Panc1 (cell line): ENCODE results near the gene GNG10. TPM values are rescaled to one million over a fixed set of nuclear protein-coding genes. Genes with fewer than 3 reads are reported as not detected.

Experiments
- ATAC-seq: fragments of 200-7000 bp; cut with Tn5 transposase; 2 replicates; pipeline ENCODE4 v1.9.1; 2020; ENCODE audit warnings: mild to moderate bottlenecking, moderate library complexity
- BruUV-seq: library from RNA; stranded (reverse); fragments of 400-500 nt; replicated peaks from 2 replicates; lab custom pipeline; 2021; lab: Mats Ljungman, UMichigan
- CTCF ChIA-PET: fragments of 300-600 bp; sonication (Branson Sonifier 250); formaldehyde crosslinking; loops from one replicate; lab custom pipeline; 2022; ENCODE audit warnings: antibody characterized with exemption; lab: Charles Lee
- POLR2A ChIA-PET: fragments of 300-600 bp; sonication (Branson Sonifier 250); formaldehyde crosslinking; loops from one replicate; lab custom pipeline; 2022; ENCODE audit warnings: antibody characterized with exemption; lab: Charles Lee
- DNase-seq: peaks from one replicate; pipeline ENCODE4 v3.0.0-alpha.2; 2010; ENCODE audit warnings: low read depth, low spot score
- H3K27ac ChIP-seq: 2 replicates; pipeline ENCODE4 v1.5.1; 2011; ENCODE audit warnings: mild to moderate bottlenecking, low read length, inconsistent platforms
- H3K27me3 ChIP-seq: fragments of 200-500 bp; sonication (Bioruptor generic); 2 replicates; pipeline ENCODE4 v1.6.0; 2014; ENCODE audit warnings: low read length, inconsistent platforms; ENCODE audit not compliant: control insufficient read depth, insufficient read depth
- H3K36me3 ChIP-seq: fragments of 200-500 bp; sonication (Bioruptor generic); 2 replicates; pipeline ENCODE4 v1.5.1; 2014; ENCODE audit warnings: inconsistent platforms, mild to moderate bottlenecking, low read length, moderate library complexity; ENCODE audit not compliant: control insufficient read depth, insufficient read depth
- H3K4me1 ChIP-seq: 2 replicates; pipeline ENCODE4 v1.5.1; 2011; ENCODE audit warnings: inconsistent platforms, mild to moderate bottlenecking, low read length, moderate library complexity; ENCODE audit not compliant: control insufficient read depth, insufficient read depth
- H3K4me3 ChIP-seq, 2 experiments: 2 replicates each; pipeline ENCODE4 v1.5.1; 2011 to 2012; ENCODE audit warnings: low read depth in 2 of 2, low read length in 2 of 2, mild to moderate bottlenecking in 2 of 2, inconsistent platforms in 1 of 2, moderate library complexity in 1 of 2
- H3K9me3 ChIP-seq: fragments of 200-500 bp; sonication (Bioruptor generic); 2 replicates; pipeline ENCODE4 v1.5.1; 2014; ENCODE audit warnings: low read depth, mild to moderate bottlenecking, inconsistent platforms, low read length, moderate library complexity; ENCODE audit not compliant: control insufficient read depth, insufficient read depth
- CTCF ChIP-seq: fragments of 450-650 bp; IDR thresholded peaks from 2 replicates; pipeline ENCODE4 v1.5.1; 2017; ENCODE audit warnings: mild to moderate bottlenecking
- POLR2AphosphoS5 ChIP-seq: IDR thresholded peaks from 2 replicates; pipeline ENCODE4 v1.6.1; 2012; ENCODE audit warnings: mild to moderate bottlenecking, low read depth, low read length, moderate library complexity
- REST ChIP-seq, 2 experiments: IDR thresholded peaks; 2 replicates each; pipeline ENCODE4 v1.6.1; 2011 to 2012; ENCODE audit warnings: low read depth in 2 of 2, control low read depth in 1 of 2, low read length in 1 of 2, mild to moderate bottlenecking in 1 of 2, moderate library complexity in 1 of 2; ENCODE audit not compliant: insufficient read depth in 1 of 2
- SIN3A ChIP-seq: IDR thresholded peaks from 2 replicates; pipeline ENCODE4 v1.6.1; 2012; ENCODE audit warnings: low read depth, mild to moderate bottlenecking, low read length, moderate library complexity, borderline replicate concordance; ENCODE audit not compliant: insufficient read depth
- TCF7L2 ChIP-seq: IDR thresholded peaks from 2 replicates; pipeline ENCODE4 v1.6.1; 2011; ENCODE audit warnings: mild to moderate bottlenecking, low read depth, low read length, inconsistent platforms
- in situ Hi-C: cut with HindIII; loops from 2 replicates; pipeline ENCODE4 v1.10.0; 2016; ENCODE audit warnings: low sequenced_read_pairs, low pct_unique_long_range_greater_than_20kb
- intact Hi-C: fragments of 100-400 bp; cut with micrococcal nuclease; formaldehyde crosslinking; loops from one replicate; pipeline ENCODE4 v1.10.0; 2022; ENCODE audit not compliant: unreplicated experiment
- total RNA-seq: library from RNA; stranded (reverse); gene quantifications from one replicate; pipeline ENCODE4 v1.2.1, GENCODE V29; 2021; ENCODE audit not compliant: unreplicated experiment

The GNG10 gene
- total RNA-seq, 1 experiment from 2014 or later: 40.0 TPM

GRCh38 chr9:111645806-111646205, 15.6 kb upstream of the GNG10 start:
- intact Hi-C loops: no loop called here
- no peak overlapping the region for H3K4me3 ChIP-seq
- no peaks in the 10 kb centered on the region for H3K27me3 ChIP-seq
- H3K36me3 ChIP-seq: peaks cover 16% of the 10 kb centered on the region
- DNase-seq (no peak), ATAC-seq (no peak)
- CTCF ChIA-PET: no interaction called here
- POLR2A ChIA-PET: interaction anchor here (0.7 kb wide), 1 partner anchor 139 kb away, joined by 9 read pairs; no protein-coding TSS in a partner anchor
- H3K27ac ChIP-seq: no peak overlapping the region
- in situ Hi-C loops: no loop called here
- TF ChIP-seq SIN3A: no peak
- TF ChIP-seq TCF7L2: no peak
- no peak for TF ChIP-seq POLR2AphosphoS5
- TF ChIP-seq CTCF: no peak
- TF ChIP-seq REST (IDR thresholded peaks at IDR 0.05; ENCODE audit: insufficient read depth in 1 of 2, low read depth in 2 of 2, low read length in 1 of 2): no peak
- no peaks in the 10 kb centered on the region for H3K9me3 ChIP-seq
- BruUV-seq: no TSS peak
- H3K4me1 ChIP-seq: no peaks in the 10 kb centered on the region

GRCh38 chr9:111646417-111646816, 15.0 kb upstream of the GNG10 start:
- Histone ChIP-seq H3K36me3 (peaks cover 16% of the 10 kb centered on the region), H3K4me1 (no peaks in the 10 kb centered on the region), H3K4me3 (no peak overlapping the region), H3K9me3 (no peaks in the 10 kb centered on the region), H3K27me3 (no peaks in the 10 kb centered on the region), H3K27ac (no peak overlapping the region)
- in situ Hi-C loops (no loop called here), intact Hi-C loops (no loop called here)
- no TSS peak for BruUV-seq
- ChIA-PET CTCF (no interaction called here), POLR2A (no interaction called here)
- ATAC-seq: no peak
- no peak for DNase-seq
- TF ChIP-seq TCF7L2: no peak

- no peak for ATAC-seq
- Histone ChIP-seq H3K9me3 (no peaks in the 10 kb centered on the region), H3K4me3 (no peak overlapping the region), H3K27ac (no peak overlapping the region), H3K27me3 (no peaks in the 10 kb centered on the region), H3K36me3 (peaks cover 19% of the 10 kb centered on the region), H3K4me1 (no peaks in the 10 kb centered on the region)
- TF ChIP-seq TCF7L2 (no peak), SIN3A (no peak), CTCF (no peak), POLR2AphosphoS5 (no peak), REST (IDR thresholded peaks at IDR 0.05; ENCODE audit: insufficient read depth in 1 of 2, low read depth in 2 of 2, low read length in 1 of 2) (no peak)
- intact Hi-C loops: no loop called here
- CTCF ChIA-PET: no interaction called here
- POLR2A ChIA-PET: no interaction called here
- BruUV-seq: no TSS peak
- no peak for DNase-seq
- in situ Hi-C loops: no loop called here
Observed at GRCh38 chr9:111648066-111648465, 13.3 kb upstream of the GNG10 start.
